ENCODE measurements around the gene WDR17.

Gene WDR17

GRCh38 chr4:176099314-176099713 lies 33.7 kb downstream of the WDR17 start:
- no peak for DNase-seq

DNA sequence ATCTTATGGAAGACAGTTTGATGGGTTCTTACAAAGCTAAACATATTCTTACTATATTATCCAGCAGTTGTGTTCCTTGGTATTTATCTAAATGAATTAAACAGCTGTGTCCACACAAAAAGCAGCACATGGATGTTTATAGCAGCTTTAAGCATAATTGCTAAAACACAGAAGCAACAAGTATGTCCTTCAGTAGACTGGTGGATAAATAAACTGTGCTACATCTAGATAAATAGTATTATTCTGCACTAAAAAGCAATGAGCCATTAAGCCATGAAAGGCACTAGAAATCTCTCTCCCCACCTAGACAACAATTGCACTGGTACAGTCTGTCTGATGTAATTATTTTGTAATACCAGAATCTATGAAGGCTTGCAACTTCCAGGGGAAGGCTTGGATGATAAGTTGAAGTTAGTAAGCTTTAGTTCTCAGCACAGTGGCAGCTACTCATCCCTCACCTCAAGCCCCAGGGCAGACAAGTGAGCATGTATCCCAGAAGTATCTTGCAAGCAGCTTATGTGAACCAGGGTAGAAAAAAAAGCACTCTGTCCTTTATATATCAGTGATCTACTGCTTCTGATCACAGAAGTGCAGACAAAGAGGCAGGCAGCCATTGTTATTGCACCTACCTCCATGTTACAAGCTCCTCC lies 36.9 kb downstream of the WDR17 start:
- no peak for DNase-seq

GRCh38 chr4:176107695-176108094 lies 42.1 kb downstream of the WDR17 start:
- DNase-seq = no peak

DNA sequence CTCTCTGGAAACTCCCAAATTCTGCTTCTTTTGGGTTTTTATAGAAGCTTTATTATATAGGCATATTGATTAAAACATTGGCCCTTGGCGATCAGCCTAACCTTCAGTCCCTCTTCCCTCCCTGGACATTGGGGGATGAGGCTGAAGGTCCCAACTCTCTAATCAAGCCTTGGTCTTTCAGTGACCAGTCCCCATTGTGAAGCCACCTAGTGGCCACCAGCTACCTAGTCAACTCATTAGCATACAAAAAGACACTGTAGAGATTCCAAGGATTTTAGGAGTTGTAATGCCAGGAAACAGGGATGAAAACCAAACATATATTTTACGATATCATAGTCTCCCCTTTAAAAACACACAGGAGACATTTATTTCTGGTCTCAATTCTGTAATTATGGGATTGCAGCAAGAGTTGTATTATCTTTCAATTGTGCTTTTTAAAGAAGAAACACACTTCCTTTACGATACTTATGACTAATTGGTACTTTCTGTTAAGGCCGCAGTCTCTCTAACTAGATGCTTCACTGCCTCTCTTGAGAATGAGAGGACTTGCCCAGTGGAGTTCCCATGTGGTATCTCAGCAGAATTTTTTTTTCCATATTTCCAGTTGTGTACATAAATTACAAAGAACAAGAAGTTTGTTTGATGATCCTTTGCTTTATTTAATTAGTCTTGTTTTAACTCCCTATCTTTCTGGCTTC lies 58.2 kb downstream of the WDR17 start:
- DNase-seq = no peak

DNA sequence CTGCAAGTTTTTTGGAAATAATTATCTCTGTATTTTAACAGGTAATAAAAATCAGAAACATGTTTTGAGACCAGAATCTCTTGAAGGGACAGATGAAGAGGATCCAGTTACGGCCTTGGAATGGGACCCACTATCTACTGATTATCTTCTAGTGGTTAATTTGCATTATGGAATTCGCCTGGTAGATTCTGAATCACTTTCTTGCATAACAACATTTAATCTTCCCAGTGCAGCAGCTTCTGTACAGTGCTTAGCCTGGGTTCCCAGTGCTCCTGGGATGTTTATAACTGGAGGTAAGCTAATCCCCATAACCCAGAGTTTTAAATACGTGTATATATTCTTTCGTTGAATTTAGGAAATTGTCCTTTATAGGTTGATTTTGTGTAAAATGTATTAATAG lies 59.4 kb downstream of the WDR17 start:
- no peak for DNase-seq

GRCh38 chr4:176134670-176135069 lies 69.0 kb downstream of the WDR17 start:
- no peak for DNase-seq

DNA sequence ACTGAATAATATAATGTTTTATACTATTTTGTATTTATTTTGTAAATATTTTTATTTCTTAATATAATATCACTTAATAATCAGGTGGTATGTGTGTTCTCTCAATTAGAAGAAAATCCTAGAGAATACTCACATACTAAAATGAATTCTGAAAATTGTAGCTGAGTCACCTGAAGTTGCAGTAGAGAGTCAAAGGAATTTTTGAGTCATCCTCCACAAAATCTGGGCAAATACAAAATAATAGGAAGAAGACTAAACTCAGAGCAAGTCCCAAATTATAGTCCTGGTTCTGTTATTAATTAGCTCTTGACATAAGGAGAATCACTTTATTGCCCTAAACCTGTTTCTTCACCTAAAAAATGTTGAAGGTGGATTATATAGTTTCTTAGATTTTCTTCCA lies 72.0 kb downstream of the WDR17 start:
- DNase-seq = no peak

DNA sequence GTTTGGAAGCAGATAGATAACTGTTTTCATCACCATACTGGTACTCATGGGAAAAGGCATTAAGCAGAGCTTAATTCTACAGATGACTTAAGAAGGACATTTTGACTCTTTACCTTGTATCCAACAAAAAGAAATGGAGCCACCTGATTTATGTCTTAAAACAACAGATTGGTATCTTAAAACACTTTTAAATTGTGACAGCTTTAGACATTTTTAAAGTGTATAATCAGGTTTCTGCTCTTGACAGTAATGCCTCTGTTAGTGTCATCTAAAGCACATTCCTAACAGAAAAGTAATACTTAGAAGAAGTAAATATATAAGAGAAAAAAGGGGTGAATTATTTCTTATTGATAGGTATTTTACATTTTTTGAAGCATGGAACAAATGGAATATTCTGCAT lies 73.9 kb downstream of the WDR17 start:
- no peak for DNase-seq

- DNase-seq = no peak
Observed at GRCh38 chr4:176142253-176142652, 76.6 kb downstream of the WDR17 start.

GRCh38 chr4:176149680-176150355 lies 84.2 kb downstream of the WDR17 start:
- DNase-seq = no peak

GRCh38 chr4:176150356-176150682 lies 84.7 kb downstream of the WDR17 start:
- DNase-seq = no peak

GRCh38 chr4:176150704-176151103 lies 85.1 kb downstream of the WDR17 start:
- DNase-seq = no peak

GRCh38 chr4:176153124-176153523 lies 87.5 kb downstream of the WDR17 start:
- no peak for DNase-seq

GRCh38 chr4:176156656-176157055 lies 91.0 kb downstream of the WDR17 start:
- DNase-seq = no peak

DNA sequence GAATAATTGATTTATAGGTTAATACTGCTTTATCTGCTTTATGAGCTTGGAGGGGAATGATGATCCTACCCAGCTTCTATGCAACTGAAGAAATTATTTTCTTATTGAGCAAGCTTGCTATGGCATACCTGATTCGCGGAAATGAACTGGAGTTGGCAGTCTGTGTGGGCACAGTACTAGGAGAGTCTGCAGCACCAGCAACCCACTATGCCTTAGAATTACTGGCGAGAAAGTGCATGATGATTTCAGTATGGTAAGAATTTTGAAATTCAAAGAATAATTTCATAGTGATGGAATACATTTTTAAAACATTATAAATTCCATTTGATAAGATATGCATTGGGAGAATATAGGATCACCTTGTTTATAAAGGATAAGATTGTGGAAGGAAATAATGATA lies 97.4 kb downstream of the WDR17 start:
- DNase-seq = no peak

GRCh38 chr4:176185051-176185450 lies 119.4 kb downstream of the WDR17 start:
- no peak for DNase-seq

DNA sequence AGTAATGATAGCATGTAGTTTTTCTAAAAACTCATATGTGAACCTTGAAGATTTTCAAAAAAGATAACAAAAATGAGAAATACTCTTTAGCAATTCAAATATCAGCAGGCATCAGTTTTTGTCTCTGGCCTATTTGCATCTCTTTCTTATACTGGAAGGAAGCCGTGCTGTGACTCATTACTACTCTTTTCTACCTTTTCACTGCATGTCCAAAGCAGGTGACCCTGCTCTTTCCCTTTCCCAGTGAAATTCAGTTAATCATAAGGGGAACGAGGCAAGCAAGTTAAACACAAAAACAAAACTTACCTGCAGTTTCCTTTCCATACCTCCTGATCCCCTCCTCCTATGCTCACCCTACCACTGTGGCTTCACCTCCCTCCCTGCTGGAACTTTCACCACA lies 120.4 kb downstream of the WDR17 start:
- DNase-seq = no peak

GRCh38 chr4:176186671-176187395 lies 121.2 kb downstream of the WDR17 start:
- DNase-seq = no peak

DNA sequence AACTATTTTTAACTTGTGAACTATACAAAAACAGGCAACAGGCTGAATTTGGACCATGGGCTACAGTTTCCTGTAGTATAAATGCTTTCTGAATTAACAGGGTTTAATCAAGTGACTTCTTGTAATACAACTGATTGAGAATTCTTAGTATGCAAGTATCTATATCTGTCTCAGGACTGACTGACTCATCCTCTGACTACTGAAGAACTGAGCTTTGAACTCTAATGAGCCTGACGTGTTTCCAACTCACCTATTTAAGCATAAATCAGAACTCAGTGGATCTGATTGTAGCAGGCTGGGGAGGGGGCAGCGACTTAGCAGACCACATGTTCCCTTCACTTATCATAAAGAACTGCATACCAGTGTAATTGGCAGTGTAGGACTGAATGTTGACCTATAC lies 122.0 kb downstream of the WDR17 start:
- no peak for DNase-seq

DNA sequence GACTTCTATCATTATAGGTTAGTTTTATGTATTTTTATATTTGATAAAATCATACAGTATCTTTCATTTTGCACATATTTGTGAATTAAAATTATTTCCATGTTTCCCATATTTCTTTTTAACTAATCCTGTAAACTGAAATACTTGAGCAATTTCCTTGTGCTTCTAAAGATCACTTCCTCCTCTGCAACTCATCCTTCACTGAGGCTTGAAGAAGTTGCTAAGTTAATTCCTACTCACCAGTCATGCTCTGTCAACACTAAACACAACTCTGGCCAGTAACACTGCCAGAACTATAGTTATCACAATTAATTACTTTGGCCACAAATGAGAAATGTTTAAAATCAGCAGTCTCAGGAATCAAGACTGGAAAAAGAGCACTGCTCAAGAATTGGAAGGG lies 123.0 kb downstream of the WDR17 start:
- DNase-seq = no peak

GRCh38 chr4:176189891-176190795 lies 124.5 kb downstream of the WDR17 start:
- no peak for DNase-seq

GRCh38 chr4:176191974-176192373 lies 126.3 kb downstream of the WDR17 start:
- no peak for DNase-seq

DNA sequence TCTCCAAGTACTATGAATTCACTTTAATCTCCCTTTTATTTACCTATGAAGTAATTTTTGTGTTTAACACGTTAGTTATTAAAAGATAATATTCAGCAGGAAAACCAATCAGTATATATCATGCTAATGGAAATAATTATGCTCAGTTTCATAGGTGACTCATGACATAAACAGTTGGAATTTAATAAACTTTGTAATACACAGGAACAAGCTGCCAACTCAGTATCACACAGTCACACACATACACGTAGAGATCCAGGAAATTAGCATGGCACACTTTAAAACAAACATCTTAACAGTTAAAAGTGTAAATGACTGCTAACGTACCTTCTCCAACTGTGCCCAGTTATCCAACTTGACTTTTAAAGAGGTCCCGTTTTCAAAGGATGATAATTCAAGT lies 127.5 kb downstream of the WDR17 start:
- DNase-seq = no peak
